H1 (cell line): ENCODE measurements around the gene NCOA6.

Source experiments
- CTCF ChIP-seq, 3 experiments: IDR thresholded peaks; 1 replicate in 2 of 3; 2 replicates in 1 of 3; pipeline versions ENCODE4 v1.5.1 to v1.6.1; 2011; ENCODE audit warnings: low read length in 3 of 3, mild to moderate bottlenecking in 3 of 3, inconsistent platforms in 2 of 3, low read depth in 1 of 3, moderate library complexity in 1 of 3; ENCODE audit not compliant: insufficient read depth in 1 of 3; ENCODE audit errors: control extremely low read depth in 1 of 3
- FOSL1 ChIP-seq: IDR thresholded peaks from 2 replicates; pipeline ENCODE4 v1.6.1; 2011; ENCODE audit warnings: mild to moderate bottlenecking, low read depth, low read length, moderate library complexity; ENCODE audit not compliant: insufficient read depth
- JUN ChIP-seq: IDR thresholded peaks from 2 replicates; pipeline ENCODE4 v1.6.1; 2011; ENCODE audit warnings: low read depth, mild to moderate bottlenecking, improper control_type of control experiment, low read length
- JUND ChIP-seq: IDR thresholded peaks from 2 replicates; pipeline ENCODE4 v1.6.1; 2011; ENCODE audit warnings: mild to moderate bottlenecking, improper control_type of control experiment, low read length
- NRF1 ChIP-seq: IDR thresholded peaks from 2 replicates; pipeline ENCODE4 v1.6.1; 2011; ENCODE audit warnings: mild to moderate bottlenecking, low read depth, low read length, improper control_type of control experiment

DNA sequence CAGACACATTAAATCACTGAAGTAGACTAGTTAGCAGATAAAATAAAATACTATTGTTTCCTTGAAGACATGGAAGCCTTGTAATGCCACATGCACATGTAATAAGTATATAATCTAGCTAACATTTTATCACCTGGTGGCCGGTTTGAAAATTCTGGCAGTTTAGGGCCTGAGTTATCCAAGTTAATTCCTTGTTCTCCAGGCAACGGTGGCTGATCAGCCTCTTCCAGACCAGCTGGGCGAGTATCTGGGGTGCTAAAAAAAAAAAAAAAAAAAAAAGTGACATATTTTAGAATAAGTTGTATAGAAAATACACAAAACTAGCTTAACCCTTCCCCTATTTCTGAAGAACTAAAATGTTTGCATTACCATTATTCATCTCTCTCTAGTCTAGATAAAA is 78.8 kb downstream of the NCOA6 start:
- no peak for TF ChIP-seq JUN
- TF ChIP-seq JUND: no peak
- TF ChIP-seq NRF1: no peak
- TF ChIP-seq FOSL1: no peak
- no peak for TF ChIP-seq CTCF (IDR thresholded peaks at IDR 0.05; ENCODE audit: control extremely low read depth in 1 of 3, insufficient read depth in 1 of 3, low read depth in 1 of 3, low read length in 3 of 3)
